Retinal pigment epithelial cell (primary cell): ENCODE data around the gene MRPS35.
"Not testable (repeated sequence)": the region's sequence is repeated elsewhere in the genome, so short reads cannot be mapped to it uniquely, and the experiment has no call there.

Source experiments
- DNase-seq: peaks from one replicate; pipeline ENCODE4 v3.0.0-alpha.2; 2010; ENCODE audit warnings: low read depth
- H3K4me3 ChIP-seq: 2 replicates; pipeline ENCODE4 v1.5.1; 2011; ENCODE audit warnings: mild to moderate bottlenecking, low read length, control low read depth, moderate library complexity
- CTCF ChIP-seq: conservative IDR thresholded peaks from 2 replicates; pipeline ENCODE4 v1.5.1; 2011; ENCODE audit warnings: low read depth, low read length, control low read depth, inconsistent platforms

MRPS35 gene

DNA sequence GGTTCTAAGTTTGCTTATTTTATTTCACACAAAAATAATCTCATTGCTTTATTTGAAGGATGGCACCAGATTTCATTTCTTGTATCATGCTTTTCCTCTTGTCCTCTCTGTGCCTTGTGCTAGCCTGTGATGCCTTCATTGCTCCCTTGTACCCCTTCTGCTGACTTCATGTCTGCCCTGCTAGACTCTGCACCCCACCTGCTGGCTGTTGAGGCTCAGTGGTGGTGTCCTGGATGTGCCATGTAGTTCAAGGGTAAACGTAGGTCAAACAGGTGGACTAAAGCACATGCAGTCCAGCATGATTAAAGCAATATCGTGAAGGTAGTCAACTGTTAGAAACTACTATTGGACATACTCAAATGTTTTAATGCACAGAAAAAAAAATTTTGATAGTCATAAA is 21.6 kb downstream of the MRPS35 start:
- no peak for DNase-seq
- no peak overlapping the region for H3K4me3 ChIP-seq
- TF ChIP-seq CTCF = peak; percentile 40

DNA sequence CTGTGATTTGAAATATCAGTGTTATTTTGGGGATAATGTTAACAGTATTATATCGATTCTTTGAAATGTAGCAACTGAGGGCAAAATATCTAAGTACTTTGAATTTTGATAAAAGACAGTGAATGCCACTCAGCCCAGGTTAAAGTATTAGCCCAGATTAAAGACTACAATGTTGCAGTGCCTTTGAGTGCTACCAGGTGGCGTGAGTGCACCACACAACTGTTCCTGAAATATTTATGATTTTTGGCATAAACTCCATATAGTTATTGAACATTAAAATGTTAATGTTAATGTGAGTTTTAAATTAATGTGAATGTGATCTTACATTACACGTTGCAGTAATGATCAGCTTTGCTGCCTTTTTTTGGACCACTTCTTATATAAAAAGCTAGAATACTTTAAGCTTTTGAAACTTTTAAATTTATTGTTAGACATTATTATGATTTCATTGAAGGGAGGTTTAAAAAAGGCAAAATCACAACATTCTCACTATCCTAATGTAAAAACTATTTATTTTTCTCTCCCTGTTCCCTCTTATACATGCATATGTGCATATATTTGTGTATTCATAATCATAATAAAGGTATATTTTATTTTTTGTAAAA is 22.5 kb downstream of the MRPS35 start:
- TF ChIP-seq CTCF = peak; percentile 93
- no peak for DNase-seq
- no peak overlapping the region for H3K4me3 ChIP-seq

DNA sequence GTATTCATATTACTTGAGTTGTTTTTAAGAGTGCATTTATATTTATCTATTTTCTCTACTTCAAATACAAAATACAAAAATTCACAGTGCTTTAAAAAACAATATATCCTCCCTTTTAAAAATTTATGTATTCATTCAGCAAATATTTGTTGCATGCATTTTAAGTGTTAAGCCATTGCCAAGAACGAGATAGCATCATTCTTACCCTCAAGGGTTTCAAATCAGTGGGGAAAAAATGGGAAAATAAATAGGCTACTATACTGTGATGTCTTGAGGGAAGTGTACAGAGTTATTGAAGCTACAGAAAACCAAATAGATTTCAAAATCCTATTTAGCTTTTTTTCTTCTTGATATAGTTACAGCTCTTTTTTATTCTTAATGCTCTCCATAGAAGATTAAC is 23.2 kb downstream of the MRPS35 start:
- no peak overlapping the region for H3K4me3 ChIP-seq
- DNase-seq = no peak
- no peak for TF ChIP-seq CTCF

- not testable (repeated sequence) for H3K4me3 ChIP-seq, DNase-seq
These were observed 23.7 kb downstream of the MRPS35 start for GRCh38 chr12:27734321-27734720.

DNA sequence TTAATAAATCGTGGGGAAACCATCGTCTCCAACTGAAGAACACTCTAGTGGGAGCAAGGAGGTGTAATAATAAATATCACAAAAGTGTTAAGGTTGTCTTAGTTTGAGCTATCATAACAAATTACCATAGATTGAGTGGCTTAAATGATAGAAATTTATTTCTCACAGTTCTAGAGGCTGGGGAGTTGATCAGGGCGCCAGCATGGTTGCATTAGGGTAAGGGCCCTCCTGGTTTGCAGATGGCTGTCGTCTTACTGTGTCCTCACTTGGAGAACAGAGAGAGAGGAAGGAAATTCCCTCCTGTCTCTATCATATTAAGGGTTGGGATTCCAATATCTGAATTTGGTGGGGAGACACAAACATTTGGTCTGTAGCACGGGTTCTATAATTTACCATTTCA is 33.0 kb downstream of the MRPS35 start:
- no peak for TF ChIP-seq CTCF

DNA sequence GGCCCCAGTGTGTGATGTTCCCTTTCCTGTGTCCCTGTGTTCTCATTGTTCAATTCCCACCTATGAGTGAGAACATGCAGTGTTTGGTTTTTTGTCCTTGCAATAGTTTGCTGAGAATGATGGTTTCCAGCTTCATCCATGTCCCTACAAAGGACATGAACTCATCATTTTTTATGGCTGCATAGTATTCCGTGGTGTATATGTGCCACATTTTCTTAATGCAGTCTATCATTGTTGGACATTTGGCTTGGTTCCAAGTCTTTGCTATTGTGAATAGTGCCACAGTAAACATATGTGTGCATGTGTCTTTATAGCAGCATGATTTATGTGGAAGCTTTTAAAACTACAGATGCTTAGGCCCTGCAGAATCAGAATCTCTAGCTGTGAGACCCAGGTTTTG is 35.1 kb downstream of the MRPS35 start:
- DNase-seq, H3K4me3 ChIP-seq: not testable (repeated sequence)

More for the DNA sequence above, 33.0 kb downstream of the MRPS35 start:
- DNase-seq = no peak
- no peak overlapping the region for H3K4me3 ChIP-seq

- H3K4me3 ChIP-seq = no peak overlapping the region
- no peak for TF ChIP-seq CTCF
- peak; percentile 9 for DNase-seq
These were observed 36.6 kb downstream of the MRPS35 start for GRCh38 chr12:27747111-27747820.

GRCh38 chr12:27751386-27752047 is 40.9 kb downstream of the MRPS35 start:
- no peak for DNase-seq
- no peak for TF ChIP-seq CTCF
- H3K4me3 ChIP-seq = no peak overlapping the region
